ENCODE measurements around the gene NCK2.
A peak's percentile ranks its signal among the peaks of the same experiment; 100 is the strongest.

Gene NCK2

DNA sequence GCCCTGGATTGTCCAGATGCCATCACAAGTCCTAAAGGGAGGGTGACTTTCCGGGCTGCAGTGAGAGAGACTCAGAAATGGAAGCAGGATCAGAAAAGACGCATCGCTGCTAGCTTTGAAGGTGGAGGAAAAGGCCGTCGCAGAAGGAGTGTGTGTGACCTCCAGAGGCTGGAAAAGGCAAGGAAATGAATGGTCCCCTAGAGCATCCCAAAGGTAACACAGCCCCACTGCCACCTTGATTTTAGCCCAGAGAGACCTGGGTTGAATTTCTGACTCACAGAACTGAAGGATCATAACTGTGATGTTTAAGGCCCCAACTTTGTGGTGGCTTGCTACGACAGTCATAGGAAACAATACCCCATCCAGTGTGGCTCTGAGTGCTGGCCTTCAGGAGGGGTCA is 8.6 kb upstream of the NCK2 start:
- DNase-seq = no peak

DNA sequence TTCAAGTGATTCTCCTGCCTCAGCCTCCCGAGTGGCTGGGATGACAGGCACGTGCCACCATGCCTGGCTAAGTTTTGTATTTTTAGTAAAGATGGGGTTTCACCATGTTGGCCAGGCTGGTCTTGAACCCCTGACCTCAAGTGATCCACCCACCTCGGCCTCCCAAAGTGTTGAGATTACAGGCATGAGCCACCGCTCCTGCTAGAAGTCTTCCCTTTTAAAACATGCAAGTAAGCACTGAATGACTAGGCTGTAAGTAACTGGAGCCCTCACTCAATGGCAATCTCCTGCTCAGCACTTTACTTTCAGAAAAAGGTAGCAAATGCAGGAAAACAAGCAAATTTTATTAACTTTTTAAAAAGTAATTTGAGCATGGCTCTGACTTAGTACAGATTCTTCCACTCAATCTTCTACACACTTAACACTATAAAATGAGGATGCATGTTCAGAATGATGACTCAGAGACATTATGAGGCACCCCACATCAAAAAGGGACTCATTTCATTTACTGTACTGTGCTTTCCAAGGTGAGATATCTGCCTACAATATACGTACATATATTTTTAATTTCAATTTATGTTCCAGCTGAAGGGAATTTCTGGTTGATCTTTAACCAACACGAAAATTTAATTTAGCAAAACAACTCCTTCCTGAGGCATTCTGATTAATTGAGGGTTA is 6.6 kb upstream of the NCK2 start:
- DNase-seq = no peak

- no peak for DNase-seq
These were observed 6.0 kb upstream of the NCK2 start for GRCh38 chr2:105738658-105739241.

GRCh38 chr2:105739426-105739825 is 5.3 kb upstream of the NCK2 start:
- no peak for DNase-seq

- DNase-seq = no peak
These were observed 4.7 kb upstream of the NCK2 start for GRCh38 chr2:105739944-105740530.

DNA sequence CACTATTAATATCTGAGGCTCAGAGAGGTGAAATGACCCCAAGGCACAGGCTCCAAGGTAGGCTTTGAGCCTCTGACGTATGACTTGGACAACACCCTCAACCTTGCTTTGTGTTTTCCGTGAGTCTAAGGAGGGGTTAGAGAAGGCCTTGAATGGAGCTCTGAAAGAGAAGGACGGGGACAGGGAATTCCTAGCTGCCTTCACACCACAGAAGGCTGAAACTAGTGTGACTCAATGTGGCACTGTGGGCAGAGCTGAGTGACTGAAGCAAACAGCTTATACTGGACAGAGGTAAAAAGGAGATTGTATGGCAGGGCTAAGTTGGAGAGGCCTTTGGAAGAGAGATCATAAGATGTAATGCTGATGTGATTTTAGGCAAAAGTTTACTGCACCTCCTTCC is 3.5 kb upstream of the NCK2 start:
- DNase-seq = no peak

- DNase-seq = no peak
These were observed 3.1 kb upstream of the NCK2 start for GRCh38 chr2:105741617-105742016.

DNA sequence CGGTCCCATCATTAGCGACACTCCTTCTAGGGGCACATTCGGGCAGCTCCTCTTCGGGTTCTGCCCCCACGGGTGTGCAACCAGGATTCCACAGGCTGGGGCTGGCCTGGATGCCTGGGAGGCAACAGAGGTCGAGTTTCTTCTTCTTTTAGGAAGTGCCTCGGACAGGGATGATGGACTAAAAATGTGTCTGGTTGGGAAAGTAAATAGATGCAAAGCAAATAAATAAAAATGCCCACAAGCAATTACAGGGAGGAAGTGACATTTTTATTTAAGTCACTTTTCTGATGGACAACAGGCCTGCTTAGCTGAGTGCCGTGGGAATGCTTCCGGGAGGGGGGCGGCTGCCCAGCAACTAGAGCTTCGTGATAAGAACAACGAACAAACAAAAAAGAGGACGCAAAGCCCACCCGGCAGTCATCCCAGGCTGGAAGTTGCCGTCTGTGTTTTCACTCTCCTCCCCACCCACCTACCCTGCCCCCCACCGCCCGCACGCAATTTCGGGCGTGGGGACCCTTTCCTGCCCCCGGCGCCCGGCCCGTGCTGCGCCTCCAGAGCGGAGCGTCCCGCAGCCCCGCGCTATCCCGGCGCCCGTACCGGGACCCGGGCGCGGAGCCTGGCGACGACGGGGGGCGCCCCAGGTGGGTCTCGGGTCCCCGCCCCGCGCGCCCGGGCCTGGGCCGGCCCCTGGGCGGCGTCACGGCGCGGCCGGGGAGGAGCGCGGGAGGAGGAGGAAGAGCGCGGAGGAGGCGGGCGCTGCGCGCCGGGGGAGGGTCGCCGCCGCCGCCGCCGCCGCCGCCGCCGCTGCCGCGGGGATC is 412 bp upstream of the NCK2 start:
- DNase-seq = peak; percentile 47

GRCh38 chr2:105746177-105747080 is 1.7 kb downstream of the NCK2 start:
- no peak for DNase-seq

- DNase-seq = no peak
These were observed 2.7 kb downstream of the NCK2 start for GRCh38 chr2:105747254-105747894.

DNA sequence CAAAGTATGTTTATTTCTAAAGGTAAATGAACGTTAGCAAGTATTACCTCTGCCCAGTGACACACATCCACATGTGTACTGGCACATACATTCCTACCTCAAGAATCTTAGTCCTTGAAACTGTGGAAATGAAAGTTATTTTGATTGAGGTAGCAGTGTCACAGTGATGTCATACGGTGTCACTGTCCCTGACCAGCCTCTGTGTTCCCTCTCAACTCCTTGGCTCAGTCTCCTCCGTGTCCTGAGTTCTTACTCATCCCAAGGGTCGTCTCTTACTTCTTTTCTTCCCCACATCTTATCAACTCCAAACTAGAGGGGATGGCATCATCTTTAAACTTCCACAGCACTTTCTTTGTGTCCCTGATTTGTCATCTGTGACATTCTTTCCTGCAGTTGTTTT is 3.3 kb downstream of the NCK2 start:
- peak; percentile 44 for DNase-seq

GRCh38 chr2:105748566-105748965 is 3.9 kb downstream of the NCK2 start:
- DNase-seq = no peak

DNA sequence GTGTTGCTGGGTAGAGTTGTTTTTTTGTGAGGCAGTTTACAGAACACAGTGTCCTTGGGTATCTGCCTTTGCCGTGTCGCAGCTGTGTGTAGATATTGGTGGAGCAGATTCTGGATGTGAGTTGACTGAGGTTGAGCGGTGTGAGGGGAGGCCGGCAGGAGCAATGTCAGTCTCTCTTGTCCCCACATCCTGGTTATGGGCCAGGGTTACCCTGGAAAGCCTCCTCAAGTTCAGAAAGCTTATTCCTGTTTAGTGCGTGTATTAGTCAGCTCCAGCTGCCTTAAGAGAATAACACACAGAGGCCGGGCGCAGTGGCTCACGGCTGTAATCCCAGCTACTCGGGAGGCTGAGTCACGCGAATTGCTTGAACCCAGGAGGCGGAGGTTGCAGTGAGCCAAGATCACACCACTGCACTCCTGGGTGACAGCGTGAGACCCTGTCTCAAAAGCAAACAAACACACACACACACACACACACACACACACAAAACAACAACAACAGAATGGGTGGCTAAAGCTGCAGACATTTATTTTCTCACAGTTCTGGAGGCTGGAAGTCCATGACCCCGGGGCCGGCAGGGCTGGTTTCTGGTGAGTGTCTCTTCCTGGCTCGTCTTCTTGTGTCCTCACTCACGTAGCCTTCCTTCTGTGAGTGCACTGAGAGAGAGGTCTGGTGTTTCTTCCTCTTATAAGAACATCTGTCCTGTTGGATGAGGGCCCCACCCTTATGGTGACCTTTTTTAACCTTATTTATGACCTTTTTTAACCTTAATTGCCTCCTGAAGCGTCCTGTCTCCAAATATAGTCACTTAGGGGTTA is 5.1 kb downstream of the NCK2 start:
- peak; percentile 36 for DNase-seq

- DNase-seq = no peak
These were observed 6.0 kb downstream of the NCK2 start for GRCh38 chr2:105750735-105751134.

DNA sequence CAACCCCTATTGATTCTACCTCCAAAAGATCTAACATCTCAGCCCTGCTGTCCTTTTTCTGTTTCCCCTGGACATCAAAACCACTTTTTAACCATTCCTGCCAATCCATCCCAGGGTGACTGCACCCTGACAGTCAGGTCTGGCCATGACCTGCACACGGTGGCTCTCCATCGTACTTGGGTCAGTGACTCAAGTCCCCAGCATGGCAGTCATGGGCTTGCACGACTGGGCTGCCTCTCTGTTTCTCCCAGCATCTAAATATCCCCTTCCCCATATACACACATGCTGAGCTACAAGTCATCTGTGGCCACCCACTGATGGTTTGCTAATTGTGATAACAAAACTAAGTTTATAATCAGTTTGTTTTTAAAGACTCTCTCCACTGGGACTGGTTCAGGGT is 6.6 kb downstream of the NCK2 start:
- DNase-seq = no peak

DNA sequence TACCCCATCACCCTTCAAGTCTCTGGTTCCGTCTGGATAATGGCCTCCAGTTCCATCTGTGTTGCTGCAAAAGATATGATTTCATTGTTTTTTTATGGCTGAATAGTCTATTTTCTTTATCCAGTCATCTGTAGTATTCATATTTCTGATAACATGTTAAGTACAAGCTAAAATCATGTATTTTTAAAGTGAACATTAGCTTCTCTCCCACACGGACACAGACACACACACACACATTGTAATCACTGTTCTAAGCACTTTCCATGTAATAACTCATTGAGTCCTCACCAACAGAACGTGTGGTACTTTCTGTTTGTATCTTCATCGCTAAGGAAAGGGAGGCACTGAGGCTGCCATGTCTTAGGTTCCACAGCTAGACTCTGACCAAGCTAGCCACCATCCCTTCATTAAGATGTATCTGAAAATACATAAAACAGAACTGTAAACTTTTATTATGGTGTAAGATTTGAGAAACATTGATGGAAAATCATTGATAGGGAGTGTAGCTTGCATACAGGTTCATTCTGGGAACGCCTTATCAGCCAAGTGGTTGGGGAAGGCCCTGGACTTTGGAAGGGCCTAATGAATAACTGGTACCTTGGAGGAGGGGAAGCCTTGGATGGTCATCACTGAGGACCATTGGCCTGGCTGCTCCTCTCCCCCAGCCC is 8.1 kb downstream of the NCK2 start:
- DNase-seq = no peak

GRCh38 chr2:105753380-105753779 is 8.7 kb downstream of the NCK2 start:
- no peak for DNase-seq

DNA sequence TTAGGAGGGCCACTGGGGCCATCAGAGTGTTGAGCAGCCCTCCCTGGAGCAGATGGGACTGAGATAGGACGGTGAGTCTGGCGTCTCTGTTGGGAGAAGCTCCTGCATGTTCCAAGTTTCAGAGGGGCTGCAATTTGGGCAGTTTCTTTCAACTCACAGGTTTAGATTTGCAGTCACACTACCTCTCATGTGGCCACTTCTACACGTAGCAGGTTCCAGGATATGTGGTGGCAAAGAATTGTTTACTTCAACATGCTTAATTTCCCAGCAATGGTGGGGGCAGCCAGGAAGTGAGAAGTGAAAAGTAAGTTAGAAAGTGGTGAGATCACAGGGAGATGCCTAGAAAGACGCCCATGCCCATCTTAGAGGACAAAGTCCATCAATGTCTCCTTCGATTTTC is 9.3 kb downstream of the NCK2 start:
- DNase-seq = no peak

GRCh38 chr2:105754994-105755393 is 10.3 kb downstream of the NCK2 start:
- peak; percentile 40 for DNase-seq

GRCh38 chr2:105755895-105756294 is 11.2 kb downstream of the NCK2 start:
- no peak for DNase-seq

DNA sequence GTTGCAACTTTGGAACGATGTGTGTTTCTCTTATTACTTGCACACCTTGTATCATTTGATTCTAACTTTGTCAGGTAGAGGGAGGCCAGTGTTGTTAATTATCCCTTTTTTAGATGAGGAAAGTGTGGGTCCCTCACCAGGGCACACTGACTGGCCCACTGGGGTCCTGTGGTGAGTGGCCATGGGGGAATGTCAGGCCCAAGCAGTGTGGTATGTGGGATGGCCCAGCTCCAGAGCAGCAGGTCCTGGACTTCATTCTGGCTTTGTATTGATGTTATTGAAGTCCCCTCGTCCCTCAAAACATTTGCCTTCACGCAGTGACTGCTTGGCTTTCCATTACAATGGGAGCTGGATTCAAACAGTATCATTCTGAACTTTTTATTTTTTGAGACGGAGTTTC is 11.7 kb downstream of the NCK2 start:
- DNase-seq = no peak

All from inflammatory macrophage treated with lipopolysaccharide for 4 hours (primary cell).